Natural killer cell (primary cell): Measurements from ENCODE around the gene MEGF6. TPM values are rescaled to one million over a fixed set of nuclear protein-coding genes. Genes with fewer than 3 reads are reported as not detected.
A peak's percentile ranks its signal among the peaks of the same experiment; 100 is the strongest.

Experiments used
- ATAC-seq, 3 donors: fragments of 150-1000 bp in 2 of 3; fragments of 200-7000 bp in 1 of 3; cut with Tn5 transposase; 1 replicate in 1 of 3; 2 replicates in 2 of 3; pipeline ENCODE4 v1.10.0; 2021; ENCODE audit warnings: mild to moderate bottlenecking in 2 of 3, moderate library complexity in 2 of 3
- DNase-seq, 2 donors: peaks; one replicate each; pipeline versions ENCODE4 v3.0.0 to v3.0.0-alpha.2; 2013 to 2021; ENCODE audit warnings: mixed read lengths in 1 of 2
- H3K27ac ChIP-seq: one replicate; pipeline ENCODE4 v1.5.1; 2013; ENCODE audit warnings: mild to moderate bottlenecking, low read length
- H3K27me3 ChIP-seq: one replicate; pipeline ENCODE4 v1.6.1; 2013; ENCODE audit warnings: low read length; ENCODE audit not compliant: control insufficient read depth, insufficient read depth
- H3K36me3 ChIP-seq: one replicate; pipeline ENCODE4 v1.6.1; 2013; ENCODE audit warnings: low read length; ENCODE audit not compliant: control insufficient read depth, insufficient read depth
- H3K4me1 ChIP-seq: one replicate; pipeline ENCODE4 v1.6.1; 2013; ENCODE audit warnings: low read length; ENCODE audit not compliant: control insufficient read depth, insufficient read depth
- H3K4me3 ChIP-seq: one replicate; pipeline ENCODE4 v1.5.1; 2013; ENCODE audit warnings: low read length
- H3K9me3 ChIP-seq: one replicate; pipeline ENCODE4 v1.6.1; 2013; ENCODE audit warnings: low read length; ENCODE audit not compliant: control insufficient read depth, insufficient read depth
- H3K27ac Mint-ChIP-seq, 2 donors: one replicate each; pipeline ENCODE4 v1.8.0; 2022; ENCODE audit warnings: mild to moderate bottlenecking in 2 of 2, mixed read lengths in 2 of 2, moderate library complexity in 1 of 2
- H3K27me3 Mint-ChIP-seq, 2 donors: one replicate each; pipeline ENCODE4 v1.8.0; 2022; ENCODE audit warnings: low read depth in 2 of 2, mixed read lengths in 2 of 2
- H3K36me3 Mint-ChIP-seq: one replicate; pipeline ENCODE4 v1.8.0; 2022; ENCODE audit warnings: mixed read lengths
- H3K4me1 Mint-ChIP-seq, 2 donors: one replicate each; pipeline ENCODE4 v1.8.0; 2022; ENCODE audit warnings: mixed read lengths in 2 of 2
- H3K4me3 Mint-ChIP-seq: one replicate; pipeline ENCODE4 v1.8.0; 2022; ENCODE audit warnings: mild to moderate bottlenecking, moderate library complexity, mixed read lengths
- H3K9me3 Mint-ChIP-seq, 2 donors: one replicate each; pipeline ENCODE4 v1.8.0; 2022; ENCODE audit warnings: mixed read lengths in 2 of 2
- WGBS: methylation state at CpG from one replicate; pipeline ENCODE4 v1.1.7; 2013; ENCODE audit warnings: missing lambda C conversion rate; ENCODE audit not compliant: insufficient coverage; 5-methylcytosine and 5-hydroxymethylcytosine counted together
- intact Hi-C: fragments of 100-400 bp; cut with micrococcal nuclease; formaldehyde crosslinking; loops from one replicate; pipeline ENCODE4 v1.14.2; 2022
- total RNA-seq, 4 donors: library from RNA; stranded (reverse); fragments of 120-200 nt in 1 of 4; gene quantifications; one replicate each; pipeline versions ENCODE4 v1.2.3 to v1.2.4, GENCODE V29; 2013 to 2022
- TF ChIP-seq, protein P1 (sequence below): fragments of 200-600 bp; IDR thresholded peaks from one replicate; pipeline ENCODE4 v1.8.0; 2022; ENCODE audit warnings: antibody characterized with exemption

The MEGF6 gene
- total RNA-seq, 3 donors from 2014 or later (not counting 1 experiment from before 2014, with no cell fraction given): 3.1 to 15.6 (median 5.1) TPM

GRCh38 chr1:3631320-3632260 is 20.3 kb upstream of the MEGF6 start:
- H3K9me3 ChIP-seq: no peaks in the 10 kb centered on the region
- H3K4me1 ChIP-seq: no peaks in the 10 kb centered on the region
- H3K4me1 Mint-ChIP-seq: no peaks in the 10 kb centered on the region
- no peaks in the 10 kb centered on the region for H3K27me3 ChIP-seq
- H3K36me3 Mint-ChIP-seq: peaks cover 3% of the 10 kb centered on the region
- 95% methylated on average over 35 of the region's 36 CpGs for WGBS
- no peak overlapping the region for H3K4me3 ChIP-seq
- no peak overlapping the region for H3K4me3 Mint-ChIP-seq
- ATAC-seq (no peak), DNase-seq (no peak)
- H3K9me3 Mint-ChIP-seq: no peaks in the 10 kb centered on the region
- intact Hi-C loops: no loop called here
- TF ChIP-seq, protein P1, sequence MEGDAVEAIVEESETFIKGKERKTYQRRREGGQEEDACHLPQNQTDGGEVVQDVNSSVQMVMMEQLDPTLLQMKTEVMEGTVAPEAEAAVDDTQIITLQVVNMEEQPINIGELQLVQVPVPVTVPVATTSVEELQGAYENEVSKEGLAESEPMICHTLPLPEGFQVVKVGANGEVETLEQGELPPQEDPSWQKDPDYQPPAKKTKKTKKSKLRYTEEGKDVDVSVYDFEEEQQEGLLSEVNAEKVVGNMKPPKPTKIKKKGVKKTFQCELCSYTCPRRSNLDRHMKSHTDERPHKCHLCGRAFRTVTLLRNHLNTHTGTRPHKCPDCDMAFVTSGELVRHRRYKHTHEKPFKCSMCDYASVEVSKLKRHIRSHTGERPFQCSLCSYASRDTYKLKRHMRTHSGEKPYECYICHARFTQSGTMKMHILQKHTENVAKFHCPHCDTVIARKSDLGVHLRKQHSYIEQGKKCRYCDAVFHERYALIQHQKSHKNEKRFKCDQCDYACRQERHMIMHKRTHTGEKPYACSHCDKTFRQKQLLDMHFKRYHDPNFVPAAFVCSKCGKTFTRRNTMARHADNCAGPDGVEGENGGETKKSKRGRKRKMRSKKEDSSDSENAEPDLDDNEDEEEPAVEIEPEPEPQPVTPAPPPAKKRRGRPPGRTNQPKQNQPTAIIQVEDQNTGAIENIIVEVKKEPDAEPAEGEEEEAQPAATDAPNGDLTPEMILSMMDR: no peak
- peaks cover 43% of the 10 kb centered on the region for H3K36me3 ChIP-seq
- no peak overlapping the region for H3K27ac Mint-ChIP-seq
- no peaks in the 10 kb centered on the region for H3K27me3 Mint-ChIP-seq
- no peak overlapping the region for H3K27ac ChIP-seq

DNA sequence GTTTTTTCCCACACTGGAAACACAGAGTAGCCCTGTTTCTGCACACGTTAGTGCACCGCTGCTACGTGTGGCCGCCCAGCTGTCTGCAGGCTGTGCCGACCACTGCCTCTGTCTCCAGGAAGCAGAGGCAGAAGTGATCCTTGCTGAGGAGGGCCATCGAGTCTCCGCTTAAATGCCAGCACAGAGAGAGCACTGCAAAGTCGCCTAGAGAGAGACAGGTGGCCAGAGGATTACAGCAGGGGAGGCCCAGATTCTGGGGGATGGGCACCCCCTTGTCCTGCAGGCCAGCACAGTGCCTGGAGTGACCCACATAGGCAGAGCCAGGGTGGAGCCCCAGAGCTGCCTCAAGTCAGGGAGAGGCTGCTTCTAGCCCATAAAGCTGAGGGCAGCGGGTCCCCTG is 19.6 kb upstream of the MEGF6 start:
- H3K9me3 ChIP-seq: no peaks in the 10 kb centered on the region
- ATAC-seq: no peak
- H3K27ac ChIP-seq: no peak overlapping the region
- no peak overlapping the region for H3K4me3 ChIP-seq
- Mint-ChIP-seq H3K27ac (no peak overlapping the region), H3K4me1 (peaks cover 4 to 5% of the 10 kb centered on the region in 2 donors), H3K27me3 (no peaks in the 10 kb centered on the region), H3K4me3 (no peak overlapping the region), H3K9me3 (no peaks in the 10 kb centered on the region), H3K36me3 (no peaks in the 10 kb centered on the region)
- intact Hi-C loops: no loop called here
- H3K36me3 ChIP-seq: peaks cover 42% of the 10 kb centered on the region
- H3K27me3 ChIP-seq: no peaks in the 10 kb centered on the region
- TF ChIP-seq, protein P1: no peak
- 90% methylated on average over 9 of the region's 9 CpGs for whole genome bisulfite sequencing
- DNase-seq: no peak
- no peaks in the 10 kb centered on the region for H3K4me1 ChIP-seq

GRCh38 chr1:3630161-3630611 is 18.9 kb upstream of the MEGF6 start:
- DNase-seq (no peak), ATAC-seq (no peak)
- H3K27ac Mint-ChIP-seq: peak overlapping the region in 1 of 2 donors; percentile 41
- H3K36me3 Mint-ChIP-seq: no peaks in the 10 kb centered on the region
- intact Hi-C loops: no loop called here
- Histone ChIP-seq H3K36me3 (peaks cover 40% of the 10 kb centered on the region), H3K4me3 (no peak overlapping the region), H3K9me3 (no peaks in the 10 kb centered on the region), H3K27ac (no peak overlapping the region), H3K27me3 (no peaks in the 10 kb centered on the region), H3K4me1 (peaks cover 6% of the 10 kb centered on the region)
- TF ChIP-seq, protein P1: no peak
- no peaks in the 10 kb centered on the region for H3K27me3 Mint-ChIP-seq
- no peak overlapping the region for H3K4me3 Mint-ChIP-seq
- peaks cover 7 to 9% of the 10 kb centered on the region in 2 donors for H3K4me1 Mint-ChIP-seq
- 58% methylated on average over 11 of the region's 11 CpGs for WGBS
- H3K9me3 Mint-ChIP-seq: no peaks in the 10 kb centered on the region
